Muscle of back (tissue), 11 donors: Measurements from ENCODE around the gene ZBTB18. TPM values are rescaled to one million over a fixed set of nuclear protein-coding genes. Genes with fewer than 3 reads are reported as not detected.

ENCODE experiments used
- DNase-seq, 3 donors: peaks; one replicate each; pipeline versions ENCODE4 v3.0.0 to v3.0.0-alpha.2; 2013
- polyA plus RNA-seq, 10 donors: library from polyadenylated mRNA; unstranded; fragments of 120-200 nt; gene quantifications; one replicate each; pipeline ENCODE4 v1.2.1, GENCODE V29; 2013; ENCODE audit not compliant: insufficient read length in 10 of 10

ZBTB18 gene
- polyA plus RNA-seq, 10 donors: 51.2 to 108 (median 84.9) TPM

GRCh38 chr1:244084763-244085162 lies 33.7 kb downstream of the ZBTB18 start:
- DNase-seq: no peak

- no peak for DNase-seq
Measured at GRCh38 chr1:244085891-244086290, 34.8 kb downstream of the ZBTB18 start.

- no peak for DNase-seq
Measured at GRCh38 chr1:244087021-244087560, 36.0 kb downstream of the ZBTB18 start.

- DNase-seq: no peak
Measured at GRCh38 chr1:244087611-244088010, 36.5 kb downstream of the ZBTB18 start.

GRCh38 chr1:244088161-244088560 lies 37.1 kb downstream of the ZBTB18 start:
- no peak for DNase-seq

GRCh38 chr1:244089561-244089960 lies 38.5 kb downstream of the ZBTB18 start:
- DNase-seq: no peak

GRCh38 chr1:244090645-244091044 lies 39.6 kb downstream of the ZBTB18 start:
- DNase-seq: no peak

- peak in 2 of 3 donors; percentile 29 to 60 for DNase-seq
Measured at GRCh38 chr1:244092293-244092963, 41.3 kb downstream of the ZBTB18 start.

- DNase-seq: no peak
Measured at GRCh38 chr1:244092964-244093638, 42.0 kb downstream of the ZBTB18 start.

GRCh38 chr1:244094880-244095528 lies 43.9 kb downstream of the ZBTB18 start:
- DNase-seq: no peak

- no peak for DNase-seq
Measured at GRCh38 chr1:244095529-244095911, 44.4 kb downstream of the ZBTB18 start.

GRCh38 chr1:244096066-244096610 lies 45.1 kb downstream of the ZBTB18 start:
- no peak for DNase-seq

- DNase-seq: no peak
Measured at GRCh38 chr1:244096691-244097090, 45.6 kb downstream of the ZBTB18 start.

GRCh38 chr1:244097523-244098405 lies 46.7 kb downstream of the ZBTB18 start:
- DNase-seq: no peak

- no peak for DNase-seq
Measured at GRCh38 chr1:244099258-244099930, 48.3 kb downstream of the ZBTB18 start.

- no peak for DNase-seq
Measured at GRCh38 chr1:244100276-244100675, 49.2 kb downstream of the ZBTB18 start.

- peak; percentile 11 to 51 (median 26) for DNase-seq
Measured at GRCh38 chr1:244100704-244101453, 49.8 kb downstream of the ZBTB18 start.

- DNase-seq: no peak
Measured at GRCh38 chr1:244102046-244102445, 51.0 kb downstream of the ZBTB18 start.

GRCh38 chr1:244102468-244102867 lies 51.4 kb downstream of the ZBTB18 start:
- DNase-seq: no peak
